GM18858 (cell line): Measurements from ENCODE around the gene COL4A2.

Source experiments
- ATAC-seq: cut with Tn5 transposase; IDR thresholded peaks from one replicate; pipeline ENCODE4 v1.9.1; 2021; ENCODE audit not compliant: unreplicated experiment

COL4A2 gene

DNA sequence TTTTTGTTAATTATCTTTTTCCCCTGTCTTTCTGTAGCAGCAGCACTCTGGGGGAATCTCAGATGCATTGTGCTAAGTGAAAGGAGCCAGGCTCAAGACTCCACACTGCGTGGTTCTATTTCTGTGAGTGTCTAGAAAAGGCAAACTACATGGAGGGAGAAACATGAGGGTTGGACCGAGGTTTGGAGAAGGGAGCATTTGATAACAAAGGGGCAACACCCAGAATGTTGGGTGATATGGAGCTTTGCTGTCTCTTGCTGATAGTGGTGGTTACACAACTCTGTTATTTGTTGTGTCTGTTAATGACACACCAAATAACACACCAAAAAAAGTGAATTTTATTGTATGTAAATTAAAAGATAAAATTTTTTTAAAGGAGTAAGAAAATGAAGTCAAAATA, 107.8 kb downstream of the COL4A2 start:
- ATAC-seq: no peak

DNA sequence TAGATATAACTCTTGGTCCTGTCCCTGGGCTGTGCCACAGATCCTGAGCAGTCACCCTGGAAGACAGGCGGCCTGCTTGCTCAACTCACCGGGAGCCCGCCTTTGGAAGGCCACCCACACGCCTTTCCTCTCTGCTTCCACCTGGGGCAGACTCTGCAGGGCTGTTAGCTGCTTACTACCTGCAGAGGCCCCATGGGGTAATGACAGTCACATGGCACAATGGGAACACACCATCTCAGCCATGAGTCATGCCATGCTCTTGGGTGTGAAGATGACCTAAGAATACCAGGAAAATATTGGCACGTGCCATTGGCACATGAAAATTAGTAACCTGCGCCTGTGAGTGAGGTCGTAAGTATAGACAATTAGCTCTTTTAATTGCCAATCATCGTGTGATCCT, 108.6 kb downstream of the COL4A2 start:
- ATAC-seq: no peak

GRCh38 chr13:110416131-110417025, 109.3 kb downstream of the COL4A2 start:
- ATAC-seq: no peak

DNA sequence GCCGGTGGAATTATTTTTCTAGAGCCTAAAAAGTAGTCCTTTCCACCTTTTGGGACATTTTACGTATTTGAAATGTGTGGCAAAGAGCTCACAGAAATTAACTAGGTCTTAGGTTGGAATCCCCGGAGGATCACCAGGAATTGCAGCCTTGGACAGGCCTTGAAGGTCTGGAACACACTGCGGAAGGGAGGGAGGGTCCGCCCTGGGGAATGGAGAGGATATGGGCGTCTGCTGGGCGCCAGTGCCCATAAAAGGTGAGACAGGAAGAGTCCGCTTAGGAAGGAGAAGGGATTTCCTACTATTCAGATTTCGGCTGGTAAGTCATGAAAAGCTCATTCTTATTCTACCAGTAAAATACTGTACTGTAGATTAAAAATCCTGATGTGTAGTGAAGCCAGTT, 111.9 kb downstream of the COL4A2 start:
- ATAC-seq: no peak

GRCh38 chr13:110419381-110419791, 112.3 kb downstream of the COL4A2 start:
- ATAC-seq: no peak

DNA sequence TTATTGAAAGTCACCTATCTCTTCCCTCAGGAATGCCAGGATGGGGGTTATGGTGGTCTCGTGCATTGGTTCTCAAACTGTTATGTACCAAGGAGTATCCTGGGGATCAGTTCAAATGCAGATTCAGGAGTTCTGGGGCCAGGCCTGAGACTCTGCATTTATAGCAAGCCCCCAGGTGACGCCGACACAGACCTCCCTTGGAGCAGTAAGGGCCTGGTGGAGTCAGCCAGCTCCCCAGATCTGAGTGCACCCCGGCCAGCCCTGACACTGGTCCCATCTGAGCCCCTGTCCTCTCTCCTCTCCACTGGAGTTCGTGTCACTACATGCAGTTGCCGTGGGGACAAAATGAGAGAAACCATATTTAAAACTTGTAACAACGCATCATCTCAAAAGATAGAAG, 112.9 kb downstream of the COL4A2 start:
- no peak for ATAC-seq

GRCh38 chr13:110420626-110421025, 113.5 kb downstream of the COL4A2 start:
- ATAC-seq: no peak

GRCh38 chr13:110421061-110421460, 114.0 kb downstream of the COL4A2 start:
- no peak for ATAC-seq

- ATAC-seq: no peak
These were observed 114.8 kb downstream of the COL4A2 start for GRCh38 chr13:110421696-110422385.

- no peak for ATAC-seq
These were observed 116.0 kb downstream of the COL4A2 start for GRCh38 chr13:110422913-110423688.

- no peak for ATAC-seq
These were observed 116.7 kb downstream of the COL4A2 start for GRCh38 chr13:110423689-110424302.

GRCh38 chr13:110424569-110425443, 117.7 kb downstream of the COL4A2 start:
- ATAC-seq: no peak

GRCh38 chr13:110425444-110425780, 118.3 kb downstream of the COL4A2 start:
- ATAC-seq: no peak

DNA sequence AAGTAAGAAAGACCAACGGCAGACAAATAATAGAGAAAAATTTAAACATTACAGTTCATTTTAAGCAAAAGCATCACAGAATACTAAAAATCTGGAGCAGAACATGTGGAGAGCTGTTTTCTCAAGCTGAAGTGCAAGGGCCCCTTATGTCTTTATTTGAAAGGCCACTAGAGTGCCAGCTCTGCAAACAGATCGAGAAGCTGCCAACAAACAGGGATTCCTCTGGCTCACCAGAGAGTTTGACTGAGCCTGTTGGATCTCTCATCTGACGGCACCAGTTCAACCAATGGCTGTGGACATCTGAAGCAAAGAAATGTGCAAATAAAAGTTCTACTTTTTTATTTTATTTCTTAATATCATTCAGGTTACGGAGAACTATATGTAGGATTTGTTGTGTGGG, 119.7 kb downstream of the COL4A2 start:
- ATAC-seq: no peak

DNA sequence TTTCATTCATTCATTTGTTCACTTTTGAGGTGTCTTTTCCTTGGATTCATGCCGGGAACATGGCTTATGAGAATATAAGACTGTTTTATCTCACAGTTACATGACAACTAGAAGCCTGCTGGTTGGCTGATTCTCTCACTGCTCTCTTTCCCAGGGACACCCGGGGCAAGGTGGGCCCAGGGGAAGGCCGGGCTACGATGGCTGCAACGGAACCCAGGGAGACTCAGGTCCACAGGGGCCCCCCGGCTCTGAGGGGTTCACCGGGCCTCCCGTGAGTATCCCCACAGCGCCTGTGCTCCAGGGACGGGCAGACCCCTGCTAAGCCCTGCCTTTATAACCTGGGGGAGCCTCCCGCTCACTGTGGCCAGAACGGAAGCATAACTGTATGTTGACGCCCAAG, 121.2 kb downstream of the COL4A2 start:
- ATAC-seq: no peak

- ATAC-seq: no peak
These were observed 123.6 kb downstream of the COL4A2 start for GRCh38 chr13:110430391-110431336.

GRCh38 chr13:110431425-110432294, 124.6 kb downstream of the COL4A2 start:
- no peak for ATAC-seq

DNA sequence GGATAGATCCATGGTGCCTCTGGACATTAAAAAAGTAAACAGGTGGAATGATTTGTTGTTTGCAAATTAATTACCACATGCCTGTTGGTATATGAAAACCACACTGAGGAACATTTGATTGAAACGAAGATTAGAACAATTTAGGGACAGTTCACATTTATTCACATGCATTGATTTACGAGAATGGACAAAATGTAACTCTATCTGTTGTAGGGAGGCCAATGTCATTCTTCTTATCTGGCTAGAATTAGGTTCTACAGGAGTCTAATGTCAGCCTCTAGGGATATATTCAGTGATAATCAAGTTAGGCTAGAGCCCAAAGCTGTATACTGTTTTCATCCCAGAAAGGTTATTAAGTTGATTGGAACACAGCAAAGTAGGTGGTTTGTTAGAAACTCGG, 125.4 kb downstream of the COL4A2 start:
- no peak for ATAC-seq
